GM11168 (cell line): ENCODE results near the gene HBG2.

ENCODE experiments used
- in situ Hi-C: fragments of 300-500 bp; cut with MboI; formaldehyde crosslinking; loops from one replicate; pipeline ENCODE4 v1.12.0; 2022; ENCODE audit warnings: low sequenced_read_pairs; ENCODE audit not compliant: unreplicated experiment

The HBG2 gene

DNA sequence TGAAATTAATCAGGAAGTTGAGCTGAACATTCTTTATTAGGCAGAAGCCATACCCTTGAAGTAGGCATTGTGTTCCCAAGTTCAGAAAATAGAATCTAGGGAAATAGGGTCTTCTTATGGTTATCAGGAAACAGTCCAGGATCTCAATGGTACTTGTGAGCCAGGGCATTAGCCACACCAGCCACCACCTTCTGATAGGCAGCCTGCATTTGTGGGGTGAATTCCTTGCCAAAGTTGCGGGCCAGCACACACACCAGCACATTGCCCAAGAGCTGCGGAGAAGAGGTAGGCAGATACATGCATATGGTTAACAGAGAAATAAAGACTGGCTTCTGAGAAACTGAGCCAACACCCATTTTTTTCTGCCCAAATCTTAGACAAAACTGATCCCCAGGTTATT lies 21.8 kb downstream of the HBG2 start:
- in situ Hi-C loops = no loop called here

DNA sequence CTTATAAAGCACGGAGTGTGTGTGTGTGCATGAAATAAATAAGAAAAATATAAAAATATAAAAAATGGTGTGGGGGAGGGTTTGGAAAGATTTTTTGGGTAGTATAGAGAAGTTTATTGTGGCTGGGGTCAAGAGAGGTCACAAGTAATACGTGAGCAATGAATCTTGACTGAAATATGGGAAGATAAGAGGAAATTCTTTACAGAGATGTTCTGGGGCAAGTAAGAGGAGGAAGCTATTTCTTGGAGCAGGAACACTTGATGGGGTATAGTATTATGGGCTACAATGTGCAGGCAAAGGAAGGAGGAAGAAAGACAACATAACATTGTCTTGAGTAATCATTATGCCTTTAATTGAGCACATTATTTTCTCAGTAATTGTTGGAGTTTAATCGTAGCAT lies 22.4 kb downstream of the HBG2 start:
- in situ Hi-C loops = no loop called here

DNA sequence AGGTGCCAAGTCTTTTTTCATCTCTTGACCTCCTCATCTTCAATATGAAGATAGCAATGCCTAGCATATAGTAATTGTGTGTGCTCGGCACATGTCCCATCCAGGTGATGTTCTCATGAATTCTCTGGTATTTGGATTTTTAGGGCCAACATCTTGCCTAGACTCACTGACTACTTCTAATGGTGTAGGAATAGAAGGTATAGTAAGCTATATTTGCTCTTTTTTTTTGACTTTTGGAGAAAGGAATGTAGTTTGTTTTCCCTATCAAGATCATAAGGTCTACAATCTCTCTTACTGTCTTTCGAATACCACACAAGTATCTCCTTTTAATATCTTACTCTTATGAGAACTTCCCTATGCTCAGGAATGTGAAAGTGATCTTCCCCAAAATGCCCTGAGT lies 23.5 kb downstream of the HBG2 start:
- in situ Hi-C loops = no loop called here

DNA sequence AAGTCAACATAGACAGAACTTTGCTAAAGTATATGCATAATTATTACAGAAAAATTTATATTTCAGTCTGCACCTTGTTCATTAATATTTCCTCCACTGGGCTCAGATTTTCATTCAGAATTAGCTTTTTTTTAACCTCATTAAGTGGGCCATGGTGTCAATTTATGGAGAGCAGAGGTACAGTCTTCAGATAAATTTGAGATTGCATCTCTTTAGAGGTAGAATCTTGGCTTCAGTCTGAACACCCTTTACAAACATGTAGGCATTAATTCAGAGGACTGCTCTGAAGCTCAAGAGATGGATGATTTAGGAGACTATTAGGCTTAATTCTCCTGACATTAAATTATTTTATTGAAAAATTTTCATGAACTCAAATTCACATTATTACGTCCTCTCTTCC lies 24.3 kb downstream of the HBG2 start:
- in situ Hi-C loops = no loop called here

DNA sequence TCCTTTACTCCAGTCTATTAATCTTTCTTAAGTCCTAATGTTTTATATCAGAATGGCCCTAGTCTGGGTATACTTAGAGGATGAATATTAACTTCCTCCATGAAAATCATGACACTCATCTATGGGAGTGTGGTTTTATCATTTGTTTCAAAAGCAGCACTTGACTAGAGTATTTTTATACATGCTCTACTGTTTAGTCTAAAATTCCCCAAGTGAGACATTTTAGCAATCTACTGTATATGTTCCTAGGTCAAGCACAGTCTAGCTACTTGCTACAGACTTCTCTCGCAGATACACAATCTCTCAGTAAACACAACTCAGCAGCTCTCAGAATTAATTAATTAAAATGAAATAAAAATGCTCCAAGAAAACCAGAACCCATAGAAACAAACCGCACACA lies 24.8 kb downstream of the HBG2 start:
- in situ Hi-C loops = no loop called here

DNA sequence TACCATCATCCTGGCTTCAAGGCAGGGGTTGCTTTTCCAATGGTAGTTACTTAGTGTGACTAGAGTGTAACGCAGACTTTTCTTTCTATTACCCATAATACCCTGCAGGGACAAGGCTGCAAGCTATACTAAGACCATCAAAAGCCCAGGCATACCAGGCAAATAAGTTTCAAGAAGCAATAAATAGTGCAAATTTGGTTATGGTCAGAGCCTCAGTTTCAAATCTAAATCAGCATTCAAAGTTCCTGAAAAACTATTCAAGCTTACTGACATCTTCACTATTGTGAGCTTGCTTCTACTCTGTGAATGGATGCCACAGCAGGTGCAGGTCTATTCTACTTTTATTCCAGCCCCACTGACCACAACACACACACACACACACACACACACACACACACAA lies 25.2 kb downstream of the HBG2 start:
- in situ Hi-C loops = no loop called here

DNA sequence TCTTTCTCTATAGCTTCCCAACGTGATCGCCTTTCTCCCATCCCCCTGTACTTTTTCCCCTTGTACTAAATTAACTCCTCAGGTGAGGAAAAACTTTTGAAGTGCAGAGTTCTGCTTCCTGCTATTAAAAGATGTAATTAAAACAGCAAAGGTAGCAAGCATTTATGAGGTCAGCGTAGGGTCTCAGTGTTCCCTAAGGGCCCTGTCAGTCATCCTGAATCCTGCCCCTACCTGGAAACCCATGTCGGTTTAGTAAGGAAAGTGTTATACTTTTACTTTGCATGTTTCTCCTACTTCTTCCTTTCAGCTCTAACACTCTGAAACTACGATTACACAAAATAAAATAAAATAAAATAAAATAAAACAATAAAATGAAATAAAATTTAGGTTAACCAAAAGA lies 26.5 kb downstream of the HBG2 start:
- in situ Hi-C loops = no loop called here

DNA sequence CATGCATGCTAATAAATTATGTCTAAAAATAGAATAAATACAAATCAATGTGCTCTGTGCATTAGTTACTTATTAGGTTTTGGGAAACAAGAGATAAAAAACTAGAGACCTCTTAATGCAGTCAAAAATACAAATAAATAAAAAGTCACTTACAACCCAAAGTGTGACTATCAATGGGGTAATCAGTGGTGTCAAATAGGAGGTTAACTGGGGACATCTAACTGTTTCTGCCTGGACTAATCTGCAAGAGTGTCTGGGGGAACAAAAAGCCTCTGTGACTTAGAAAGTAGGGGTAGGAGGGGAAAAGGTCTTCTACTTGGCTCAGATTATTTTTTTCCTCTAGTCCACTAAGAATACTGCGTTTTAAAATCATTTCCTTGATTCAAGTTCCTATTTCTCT lies 26.9 kb downstream of the HBG2 start:
- in situ Hi-C loops = no loop called here

DNA sequence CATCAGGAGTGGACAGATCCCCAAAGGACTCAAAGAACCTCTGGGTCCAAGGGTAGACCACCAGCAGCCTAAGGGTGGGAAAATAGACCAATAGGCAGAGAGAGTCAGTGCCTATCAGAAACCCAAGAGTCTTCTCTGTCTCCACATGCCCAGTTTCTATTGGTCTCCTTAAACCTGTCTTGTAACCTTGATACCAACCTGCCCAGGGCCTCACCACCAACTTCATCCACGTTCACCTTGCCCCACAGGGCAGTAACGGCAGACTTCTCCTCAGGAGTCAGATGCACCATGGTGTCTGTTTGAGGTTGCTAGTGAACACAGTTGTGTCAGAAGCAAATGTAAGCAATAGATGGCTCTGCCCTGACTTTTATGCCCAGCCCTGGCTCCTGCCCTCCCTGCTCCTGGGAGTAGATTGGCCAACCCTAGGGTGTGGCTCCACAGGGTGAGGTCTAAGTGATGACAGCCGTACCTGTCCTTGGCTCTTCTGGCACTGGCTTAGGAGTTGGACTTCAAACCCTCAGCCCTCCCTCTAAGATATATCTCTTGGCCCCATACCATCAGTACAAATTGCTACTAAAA lies 27.8 kb downstream of the HBG2 start, which contains the start of gene HBB:
HBB (minus strand) TSS at position 340 of the 579 bp plus-strand sequence; CDS start at position 290, 50 bp downstream.
- in situ Hi-C loops = no loop called here

DNA sequence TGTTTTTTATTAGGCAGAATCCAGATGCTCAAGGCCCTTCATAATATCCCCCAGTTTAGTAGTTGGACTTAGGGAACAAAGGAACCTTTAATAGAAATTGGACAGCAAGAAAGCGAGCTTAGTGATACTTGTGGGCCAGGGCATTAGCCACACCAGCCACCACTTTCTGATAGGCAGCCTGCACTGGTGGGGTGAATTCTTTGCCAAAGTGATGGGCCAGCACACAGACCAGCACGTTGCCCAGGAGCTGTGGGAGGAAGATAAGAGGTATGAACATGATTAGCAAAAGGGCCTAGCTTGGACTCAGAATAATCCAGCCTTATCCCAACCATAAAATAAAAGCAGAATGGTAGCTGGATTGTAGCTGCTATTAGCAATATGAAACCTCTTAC lies 29.1 kb downstream of the HBG2 start:
- in situ Hi-C loops = no loop called here

DNA sequence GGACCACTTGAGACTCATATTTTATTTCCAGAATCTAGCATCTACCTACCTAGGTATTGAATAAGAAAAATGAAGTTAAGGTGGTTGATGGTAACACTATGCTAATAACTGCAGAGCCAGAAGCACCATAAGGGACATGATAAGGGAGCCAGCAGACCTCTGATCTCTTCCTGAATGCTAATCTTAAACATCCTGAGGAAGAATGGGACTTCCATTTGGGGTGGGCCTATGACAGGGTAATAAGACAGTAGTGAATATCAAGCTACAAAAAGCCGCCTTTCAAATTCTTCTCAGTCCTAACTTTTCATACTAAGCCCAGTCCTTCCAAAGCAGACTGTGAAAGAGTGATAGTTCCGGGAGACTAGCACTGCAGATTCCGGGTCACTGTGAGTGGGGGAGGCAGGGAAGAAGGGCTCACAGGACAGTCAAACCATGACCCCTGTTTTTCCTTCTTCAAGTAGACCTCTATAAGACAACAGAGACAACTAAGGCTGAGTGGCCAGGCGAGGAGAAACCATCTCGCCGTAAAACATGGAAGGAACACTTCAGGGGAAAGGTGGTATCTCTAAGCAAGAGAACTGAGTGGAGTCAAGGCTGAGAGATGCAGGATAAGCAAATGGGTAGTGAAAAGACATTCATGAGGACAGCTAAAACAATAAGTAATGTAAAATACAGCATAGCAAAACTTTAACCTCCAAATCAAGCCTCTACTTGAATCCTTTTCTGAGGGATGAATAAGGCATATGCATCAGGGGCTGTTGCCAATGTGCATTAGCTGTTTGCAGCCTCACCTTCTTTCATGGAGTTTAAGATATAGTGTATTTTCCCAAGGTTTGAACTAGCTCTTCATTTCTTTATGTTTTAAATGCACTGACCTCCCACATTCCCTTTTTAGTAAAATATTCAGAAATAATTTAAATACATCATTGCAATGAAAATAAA lies 29.8 kb downstream of the HBG2 start:
- in situ Hi-C loops = no loop called here

DNA sequence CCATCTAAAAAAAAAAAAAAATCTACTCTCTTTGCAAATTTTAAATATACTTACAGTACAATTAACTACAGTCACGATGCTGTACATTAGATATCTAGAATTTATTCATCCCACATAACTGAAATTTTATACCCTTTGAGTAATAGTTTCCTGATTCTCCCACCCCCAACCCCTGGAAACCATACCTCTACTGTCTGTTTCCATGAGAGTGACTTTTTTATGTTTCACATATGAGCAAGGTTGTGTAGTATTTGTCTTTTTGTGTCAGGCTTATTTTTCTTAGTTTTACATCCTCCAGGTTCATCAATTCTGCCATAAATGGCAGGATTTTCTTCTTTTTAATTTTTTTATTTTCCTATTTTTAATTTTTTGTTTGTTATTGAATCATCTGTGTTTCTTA lies 30.9 kb downstream of the HBG2 start:
- in situ Hi-C loops = no loop called here

DNA sequence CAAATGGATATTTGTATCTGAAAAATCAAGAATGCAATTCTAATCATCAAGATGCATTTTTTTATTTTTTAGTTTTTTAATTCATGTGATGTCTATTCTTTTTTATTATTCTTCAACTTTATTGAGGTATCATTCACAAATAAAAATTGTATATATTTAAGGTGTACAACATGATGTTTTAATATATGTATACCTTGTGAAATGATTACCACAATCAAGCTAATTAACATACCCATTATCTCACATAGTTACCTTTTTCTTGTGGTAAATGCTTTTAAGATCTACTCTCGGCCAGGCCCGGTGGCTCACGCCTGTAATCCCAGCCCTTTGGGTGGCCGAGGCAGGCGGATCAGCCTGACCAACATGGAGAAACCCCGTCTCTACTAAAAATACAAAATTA lies 31.4 kb downstream of the HBG2 start:
- in situ Hi-C loops = no loop called here

DNA sequence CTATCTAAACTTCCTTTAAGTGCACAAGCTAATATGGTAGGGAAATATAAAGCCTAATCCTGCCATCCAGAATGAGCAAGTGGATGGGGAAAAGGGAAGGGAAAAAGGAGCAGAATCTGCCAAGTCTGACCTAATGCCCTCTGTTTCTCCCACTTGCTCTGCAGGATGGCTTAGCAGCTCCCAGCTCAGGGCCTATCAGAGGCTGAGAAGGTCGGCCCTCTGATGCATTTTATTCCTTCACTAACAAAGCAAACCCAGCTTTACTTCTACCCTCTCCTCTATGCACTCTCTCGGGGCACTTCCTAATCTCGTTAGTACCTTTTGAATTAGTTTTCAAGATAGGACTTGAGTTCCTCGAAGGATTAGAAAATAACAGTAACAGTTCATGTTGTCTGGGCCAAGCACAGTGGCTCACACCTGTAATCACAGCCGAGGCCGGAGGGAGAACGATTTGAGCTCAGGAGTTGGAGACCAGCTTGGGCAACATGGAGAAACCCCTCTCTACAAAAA lies 44.1 kb downstream of the HBG2 start:
- in situ Hi-C loops = no loop called here

DNA sequence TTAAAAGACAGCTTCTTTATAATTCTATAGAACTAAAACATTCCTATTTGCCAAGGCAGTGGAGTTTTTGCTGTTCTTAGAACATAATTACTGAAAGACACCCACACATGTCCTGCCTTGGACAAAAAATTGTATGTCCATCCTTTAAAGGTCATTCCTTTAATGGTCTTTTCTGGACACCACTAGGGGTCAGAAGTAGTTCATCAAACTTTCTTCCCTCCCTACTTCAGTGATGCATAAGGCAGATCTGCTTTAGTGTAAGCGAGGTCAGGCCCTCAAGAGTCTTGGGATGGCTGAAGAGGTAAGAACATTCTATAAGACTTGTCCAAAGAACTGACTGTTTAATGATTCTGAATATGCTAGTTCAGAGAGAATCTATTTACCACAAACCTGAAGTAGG lies 49.8 kb downstream of the HBG2 start:
- in situ Hi-C loops = no loop called here

DNA sequence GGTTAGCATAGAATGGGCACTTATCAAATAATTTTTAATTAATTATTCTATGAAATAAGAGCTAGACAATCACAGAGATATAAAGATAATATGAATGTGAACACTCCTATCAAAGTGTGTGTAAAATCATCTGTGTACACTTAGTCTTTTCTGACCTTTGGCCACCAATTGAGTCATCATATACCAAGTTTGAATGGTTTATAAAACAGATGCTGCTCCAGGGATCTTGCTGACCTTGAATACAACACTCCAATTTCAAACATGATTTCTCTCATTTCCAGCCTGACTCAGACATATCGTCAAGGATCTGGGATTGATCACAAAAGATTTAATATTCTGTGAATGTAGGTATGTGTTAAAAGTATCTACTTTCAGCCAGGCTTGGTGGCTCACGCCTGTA lies 51.2 kb downstream of the HBG2 start:
- in situ Hi-C loops = no loop called here
